Measurements from ENCODE around the gene CCSER2.
"Not testable (repeated sequence)": the region's sequence is repeated elsewhere in the genome, so short reads cannot be mapped to it uniquely, and the experiment has no call there.

CCSER2 gene

DNA sequence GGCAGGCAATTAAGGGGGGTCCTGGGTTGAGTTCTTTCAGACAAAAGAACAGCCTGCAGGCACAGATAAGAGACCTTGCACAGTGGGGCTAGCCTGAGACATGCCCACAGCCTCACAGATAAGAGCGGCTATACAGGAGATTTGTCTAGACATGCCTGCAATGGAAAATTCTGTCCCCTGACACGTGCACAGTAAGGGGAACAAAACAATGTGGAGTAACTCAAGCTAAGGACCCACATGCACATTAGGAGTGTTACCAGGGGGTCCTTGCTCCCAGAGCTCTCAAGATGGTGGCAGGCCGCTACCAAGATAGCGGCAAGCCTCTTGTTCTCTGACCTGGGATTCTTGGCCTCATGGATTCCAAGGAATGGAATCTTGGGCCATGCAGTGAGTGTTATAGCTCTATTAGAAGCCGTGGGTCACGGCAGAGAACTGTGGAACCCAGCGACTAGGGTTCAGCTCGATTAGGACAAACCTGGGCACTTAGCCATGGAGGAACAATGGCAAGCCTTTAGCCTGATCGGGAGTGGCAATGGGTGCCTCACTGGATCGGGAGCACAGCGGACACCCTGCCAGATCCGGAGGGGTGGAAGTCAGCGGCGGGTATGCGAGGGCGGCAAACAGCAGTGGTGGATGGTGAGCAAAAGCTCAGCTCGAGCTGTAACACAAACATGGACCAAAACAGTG lies 196.9 kb downstream of the CCSER2 start:
- FAIRE-seq: no peak

DNA sequence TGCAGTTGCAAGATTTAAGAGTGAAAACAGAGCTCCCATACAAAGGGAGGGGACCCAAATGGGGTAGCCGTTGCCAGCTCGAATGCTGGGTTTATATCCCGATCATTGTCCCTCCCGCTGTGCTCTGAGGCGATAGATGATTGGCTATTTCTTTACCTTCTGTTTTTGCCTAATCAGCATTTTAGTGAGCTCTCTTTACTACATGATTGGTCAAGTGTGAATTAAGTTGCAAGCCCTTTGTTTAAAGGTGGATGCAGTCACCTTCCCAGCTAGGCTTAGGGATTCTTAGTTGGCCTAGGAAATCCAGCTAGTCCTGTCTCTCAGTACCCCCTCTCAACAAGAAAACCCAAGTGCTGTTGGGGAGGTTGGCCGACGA lies 197.4 kb downstream of the CCSER2 start:
- FAIRE-seq: not testable (repeated sequence)

DNA sequence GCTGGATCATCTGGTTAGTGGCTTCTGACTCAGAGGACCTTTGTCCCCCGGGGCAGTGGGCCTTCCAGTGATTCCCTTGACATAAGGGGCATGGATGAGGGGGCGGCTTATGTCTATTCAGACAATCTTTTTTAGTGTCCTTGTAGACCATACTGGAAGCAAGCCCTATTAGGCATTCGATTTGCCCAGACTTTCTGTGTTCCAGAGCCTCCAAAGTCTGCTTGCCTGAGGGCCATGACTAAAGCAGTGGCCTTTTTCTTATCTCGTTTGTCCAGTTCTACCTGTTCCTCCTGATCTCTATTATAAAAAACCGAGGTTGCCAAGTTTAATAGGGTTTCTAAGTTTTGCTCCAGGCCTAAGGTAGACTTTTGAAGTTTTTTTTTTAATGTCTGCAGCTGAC lies 199.0 kb downstream of the CCSER2 start:
- FAIRE-seq: not testable (repeated sequence)

DNA sequence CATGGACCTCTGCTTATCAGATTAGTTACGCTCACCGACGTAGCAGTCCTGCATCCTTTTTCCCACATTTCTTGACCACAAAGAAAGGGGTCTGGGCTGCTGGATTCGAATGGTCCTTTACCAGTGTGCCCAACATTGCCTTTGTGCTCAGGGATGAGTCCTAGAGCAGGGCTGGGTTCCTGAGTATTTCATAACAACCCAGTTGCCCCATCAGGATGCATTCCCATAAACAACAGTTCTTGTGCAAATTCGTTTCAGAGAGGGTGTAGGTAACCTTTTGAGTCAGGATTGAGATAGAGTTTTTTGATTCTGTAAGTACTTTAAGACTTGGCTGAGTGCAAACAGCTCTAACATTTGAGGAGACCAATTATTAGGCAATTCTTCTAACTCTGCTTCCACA lies 200.1 kb downstream of the CCSER2 start:
- not testable (repeated sequence) for FAIRE-seq

DNA sequence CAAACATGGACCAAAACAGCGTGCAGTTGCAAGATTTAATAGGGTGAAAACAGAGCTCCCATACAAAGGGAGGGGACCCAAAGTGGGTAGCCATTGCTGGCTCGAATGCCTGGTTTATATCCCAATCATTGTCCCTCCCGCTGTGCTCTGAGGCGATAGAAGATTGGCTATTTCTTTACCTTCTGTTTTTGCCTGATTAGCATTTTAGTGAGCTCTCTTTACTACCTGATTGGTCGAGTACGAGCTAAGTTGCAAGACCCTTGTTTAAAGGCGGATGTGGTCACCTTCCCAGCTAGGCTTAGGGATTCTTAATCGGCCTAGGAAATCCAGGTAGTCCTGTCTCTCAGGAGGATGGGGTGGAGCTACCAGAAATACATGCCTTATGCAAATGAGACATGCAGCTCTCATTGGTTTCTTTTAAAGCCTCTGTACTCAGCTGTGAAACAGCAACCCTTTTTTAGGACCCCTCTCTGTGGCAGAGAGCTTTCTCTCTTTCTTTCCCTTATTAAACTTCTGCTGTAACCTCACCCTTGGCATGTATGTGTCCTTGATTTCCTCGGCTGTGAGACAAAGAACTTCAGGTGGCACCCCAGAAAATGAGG lies 202.4 kb downstream of the CCSER2 start:
- no peak for FAIRE-seq

DNA sequence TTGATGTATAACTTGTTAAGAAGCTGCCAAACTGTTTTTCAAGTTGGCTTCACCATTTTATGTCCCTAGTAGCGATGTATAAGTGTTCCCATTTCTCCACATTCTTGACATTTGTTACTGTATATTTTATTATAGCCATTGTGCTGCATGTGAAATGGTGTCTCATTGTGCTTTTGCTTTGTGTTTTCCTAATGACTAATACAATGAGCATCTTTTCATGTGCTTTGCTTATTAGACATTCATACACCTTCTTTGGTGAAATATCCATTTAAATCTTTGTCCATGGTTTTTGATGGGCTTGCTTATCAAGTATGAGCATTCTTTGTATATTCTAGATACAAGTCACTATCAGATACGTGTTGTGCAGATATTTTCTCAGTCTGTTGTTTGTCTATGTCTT lies 203.0 kb downstream of the CCSER2 start:
- no peak for FAIRE-seq

DNA sequence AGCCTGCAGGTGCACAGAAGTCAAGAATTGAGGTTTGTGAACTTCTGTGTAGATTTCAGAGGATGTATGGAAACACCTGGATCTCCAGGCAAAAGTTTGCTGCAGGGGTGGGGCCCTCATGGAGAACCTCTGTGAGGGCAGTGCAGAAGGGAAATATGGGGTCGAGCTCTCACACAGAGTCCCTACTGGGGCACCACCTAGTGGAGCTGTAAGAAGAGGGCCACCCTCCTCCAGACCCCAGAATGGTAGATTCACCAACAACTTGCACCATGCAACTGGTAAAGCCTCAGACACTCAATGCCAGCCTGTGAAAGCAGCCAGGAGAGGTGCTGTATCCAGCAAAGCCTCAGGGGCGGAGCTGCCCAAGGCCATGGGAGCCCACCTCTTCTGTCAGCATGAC lies 205.8 kb downstream of the CCSER2 start:
- FAIRE-seq: no peak

DNA sequence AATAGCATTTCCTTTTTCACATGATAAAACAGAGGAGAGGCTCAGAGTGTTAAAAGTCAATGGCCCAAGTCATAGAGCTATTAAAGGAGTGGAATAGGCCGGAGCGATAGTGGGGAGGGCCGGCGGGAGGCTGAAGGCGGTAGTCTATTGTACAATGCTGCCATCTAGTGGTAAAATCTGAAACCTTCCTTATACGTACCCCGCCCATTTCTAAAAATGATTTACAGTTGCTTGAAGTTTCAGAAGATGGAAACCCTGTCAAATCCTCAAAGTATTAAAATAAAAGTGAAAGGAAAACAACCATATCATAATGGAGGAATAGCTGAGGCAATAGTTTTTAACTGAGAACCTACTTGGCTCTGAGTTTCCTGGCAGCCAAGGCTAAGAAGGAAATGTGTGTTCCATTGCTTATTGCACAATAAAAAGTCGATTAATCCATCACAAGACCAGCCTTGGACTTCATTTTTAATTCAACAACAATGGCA lies 209.1 kb downstream of the CCSER2 start:
- peak; percentile 63 for FAIRE-seq

DNA sequence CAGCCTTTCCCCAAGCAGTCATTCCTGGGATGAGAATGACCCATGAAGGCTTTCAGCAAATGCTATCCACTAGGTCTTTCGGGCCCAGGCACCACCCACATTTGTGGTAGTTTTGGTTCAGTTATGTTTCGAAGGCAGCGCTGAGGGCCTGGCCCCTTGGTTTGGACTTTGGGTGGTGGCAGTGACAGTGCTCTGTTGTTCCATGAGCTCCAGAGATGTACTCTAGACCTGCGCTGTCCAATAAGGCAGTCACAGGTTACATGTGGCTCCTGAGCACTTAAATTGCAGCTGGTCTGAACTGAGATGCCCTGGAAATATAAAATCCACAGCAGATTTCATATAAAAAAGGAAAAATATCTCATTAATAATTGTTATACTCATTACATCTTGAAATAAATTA lies 209.6 kb downstream of the CCSER2 start:
- FAIRE-seq: no peak

DNA sequence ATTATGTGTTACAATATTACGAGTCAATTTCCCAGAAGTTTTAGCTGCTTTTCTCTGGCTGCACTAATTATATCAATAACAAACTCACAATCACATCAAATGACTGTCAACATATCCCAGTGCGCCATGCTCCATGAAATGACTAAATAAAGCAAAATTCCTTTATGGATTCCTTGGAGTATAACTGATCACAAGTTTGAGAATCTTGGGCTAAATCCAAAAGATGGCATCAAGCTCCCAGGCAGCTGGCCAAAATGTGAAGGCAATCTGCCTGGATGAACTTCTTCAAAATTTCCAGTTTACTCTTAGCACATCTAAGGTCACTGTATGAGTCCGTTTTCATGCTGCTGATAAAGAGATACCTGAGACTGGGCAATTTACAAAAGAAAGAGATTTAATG lies 210.8 kb downstream of the CCSER2 start:
- FAIRE-seq: no peak

DNA sequence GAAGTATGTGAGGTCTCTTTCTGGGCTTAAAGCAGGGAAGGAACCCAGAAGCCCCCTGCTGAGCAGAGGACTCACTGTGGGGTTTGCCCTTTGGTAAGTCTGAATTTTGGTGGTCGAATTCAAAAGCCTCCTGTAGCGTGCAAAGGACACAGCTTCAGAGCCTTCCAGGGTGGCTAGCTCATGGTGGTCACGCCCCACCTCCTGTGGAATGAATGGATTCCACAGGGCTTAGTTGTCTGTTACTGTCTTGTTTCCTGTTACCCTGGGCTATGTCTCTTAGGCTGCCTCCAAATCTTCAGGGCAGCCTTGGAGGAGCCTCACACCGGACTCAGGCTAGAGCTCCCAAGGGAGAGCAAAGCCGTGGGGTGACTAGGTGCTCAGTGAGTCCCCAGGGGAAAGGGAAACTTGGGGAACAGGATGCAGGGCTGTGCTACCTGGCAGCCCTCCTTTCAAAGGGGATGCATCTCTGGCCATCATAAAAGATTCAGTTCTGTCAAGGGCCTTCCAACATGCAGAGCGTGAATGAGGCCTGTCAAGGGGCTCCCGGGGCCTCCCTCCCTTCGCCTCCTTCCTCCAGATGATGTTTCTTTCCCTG lies 211.7 kb downstream of the CCSER2 start:
- no peak for FAIRE-seq

DNA sequence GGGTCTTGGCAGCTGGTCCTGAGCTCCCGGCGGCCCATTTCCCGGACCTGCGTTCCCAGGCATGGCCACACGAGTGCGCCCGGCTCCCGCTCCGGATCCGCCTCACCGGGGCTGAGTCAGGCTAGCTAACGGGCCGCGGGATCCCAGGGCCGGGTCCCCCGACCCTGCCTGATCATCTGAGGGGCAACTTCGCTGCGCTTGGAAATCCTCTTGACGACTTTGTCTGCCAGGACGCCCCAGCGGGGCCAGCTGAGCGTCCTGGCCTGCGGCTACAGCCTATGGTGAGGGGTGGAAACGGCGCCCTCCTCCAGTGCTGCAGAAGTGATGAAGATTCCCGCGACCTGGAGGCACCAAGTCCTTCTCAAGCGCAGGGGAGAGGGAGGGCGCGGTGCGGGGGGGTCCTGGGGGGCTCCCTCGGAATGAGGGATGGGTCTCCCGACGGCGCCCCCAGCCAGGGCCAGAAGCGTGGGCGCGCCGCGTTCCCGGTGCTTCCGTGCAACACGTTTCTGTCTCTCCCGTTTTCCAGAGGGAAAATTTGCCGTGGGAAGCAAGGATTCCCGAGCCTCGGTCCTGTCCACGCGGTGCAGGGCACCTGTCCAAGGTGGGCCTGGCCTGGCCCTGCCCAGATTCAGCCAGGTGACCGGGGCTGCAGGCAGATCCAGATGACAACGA lies 212.4 kb downstream of the CCSER2 start:
- no peak for FAIRE-seq

DNA sequence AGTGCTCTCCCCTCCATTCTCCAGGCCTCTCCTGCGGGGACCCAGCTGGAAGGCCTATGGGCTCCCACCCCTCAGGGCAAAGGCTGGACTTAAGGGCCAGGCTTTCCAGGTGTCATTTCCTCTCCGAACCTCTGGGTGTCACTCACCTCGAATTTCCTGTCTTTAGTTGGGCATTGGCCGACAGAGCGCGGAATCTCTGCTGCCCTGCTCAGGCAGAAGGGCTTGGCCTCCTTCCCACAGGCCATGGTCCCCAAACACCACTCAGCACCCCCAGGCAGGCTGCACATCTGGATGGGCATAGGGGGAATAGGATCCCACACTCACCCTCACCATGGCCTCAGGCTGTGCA lies 212.9 kb downstream of the CCSER2 start:
- FAIRE-seq: no peak

DNA sequence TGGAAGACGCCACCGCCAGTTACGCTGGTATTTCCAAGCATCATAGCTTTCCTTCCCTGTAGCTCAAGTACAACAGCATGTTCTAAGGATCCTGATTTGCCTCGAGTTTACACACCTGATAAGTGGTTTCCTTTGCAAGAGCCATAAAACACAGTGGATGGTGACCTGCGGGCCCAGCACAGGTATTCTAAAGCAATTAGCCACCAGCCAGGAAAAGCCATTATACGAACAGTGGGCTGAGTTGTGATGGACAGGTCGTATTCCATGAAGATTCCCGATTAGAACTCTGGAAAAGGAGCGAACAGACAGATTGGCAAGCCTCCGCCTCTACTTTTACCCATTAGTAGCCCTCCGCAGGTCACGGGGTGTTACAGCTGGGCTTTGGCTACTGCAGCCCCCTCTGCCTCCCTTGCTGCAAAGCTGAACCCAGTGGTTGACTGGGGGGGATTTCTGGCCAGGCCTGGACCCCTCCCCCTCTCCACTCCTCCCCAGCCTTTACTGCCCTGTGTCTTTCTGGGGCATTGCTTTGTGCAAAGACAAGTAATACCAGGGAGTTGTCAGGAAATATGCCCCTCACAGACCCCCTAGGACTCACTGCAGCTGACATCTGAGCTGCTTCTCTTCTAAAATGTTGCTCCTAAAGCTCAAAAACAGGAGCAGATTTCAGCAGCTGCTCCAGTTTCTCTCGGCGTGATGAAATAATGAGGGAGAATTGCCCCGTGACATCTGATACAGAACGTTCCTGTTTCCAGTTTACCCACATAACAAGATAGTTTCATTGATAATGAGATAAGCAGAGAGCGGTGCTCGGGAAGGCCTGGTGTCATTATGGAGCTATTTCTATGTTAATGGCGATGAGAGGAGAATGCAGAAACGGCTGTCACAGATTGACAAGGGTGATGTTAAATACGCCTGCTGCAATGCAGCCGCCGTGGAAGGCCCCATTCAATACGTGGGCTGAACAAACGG lies 214.4 kb downstream of the CCSER2 start:
- FAIRE-seq: no peak

DNA sequence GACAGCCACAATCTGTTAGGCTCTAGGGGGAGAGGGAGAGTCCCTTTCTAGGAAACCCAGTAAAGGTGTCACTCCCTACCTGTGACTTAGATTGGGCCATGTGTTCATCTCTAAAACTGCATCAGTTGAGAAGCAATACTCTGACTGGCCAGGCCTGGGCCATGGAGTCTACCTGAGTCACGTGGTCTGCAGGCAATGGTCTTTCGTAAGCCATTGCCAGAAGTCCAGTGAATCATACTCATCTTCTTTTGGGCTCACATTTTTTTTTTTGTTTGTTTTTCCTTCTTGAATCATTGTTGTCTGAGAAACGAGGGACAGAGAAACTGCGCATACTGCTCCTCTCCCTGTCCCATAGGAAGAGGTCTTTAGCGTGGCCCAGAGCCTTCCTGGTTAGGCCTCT lies 215.6 kb downstream of the CCSER2 start:
- no peak for FAIRE-seq

DNA sequence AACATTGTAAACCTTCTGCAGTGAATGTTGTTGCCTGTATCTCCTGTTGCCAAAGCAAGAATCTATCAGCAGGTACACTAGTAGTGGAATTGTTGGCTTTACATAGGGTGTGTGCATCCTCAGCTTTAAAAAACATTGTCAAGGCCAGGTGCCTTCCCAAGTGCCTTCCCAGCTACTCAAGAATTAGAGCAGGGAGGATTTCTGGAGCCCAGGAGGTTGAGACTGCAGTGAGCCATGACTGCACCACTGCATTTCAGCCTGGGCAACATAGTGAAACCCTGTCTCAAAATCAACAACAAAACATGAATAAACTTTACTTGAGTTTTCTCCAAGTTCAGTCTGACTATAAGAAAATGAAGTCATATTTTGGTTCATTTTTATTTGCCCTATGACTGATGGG lies 217.3 kb downstream of the CCSER2 start:
- FAIRE-seq: no peak

DNA sequence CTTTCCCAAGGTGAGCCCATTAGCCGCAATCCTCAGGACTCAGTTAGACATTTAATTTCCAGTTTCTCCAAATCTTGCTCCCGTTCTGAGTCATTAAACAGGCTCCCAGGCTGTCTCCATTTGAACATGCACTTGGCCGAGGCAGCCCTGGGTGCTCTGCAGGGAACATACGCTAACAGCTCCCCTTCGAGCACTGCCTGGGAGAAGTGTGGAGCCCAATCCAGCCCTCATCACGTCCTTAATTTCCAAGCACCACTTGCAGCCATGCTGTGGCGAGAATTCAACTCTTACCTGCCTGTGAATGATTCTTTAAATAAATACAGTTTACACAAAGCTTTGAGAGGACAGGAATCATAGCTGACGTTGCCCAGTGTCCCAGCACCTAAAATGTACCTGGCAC lies 218.2 kb downstream of the CCSER2 start:
- FAIRE-seq: no peak

DNA sequence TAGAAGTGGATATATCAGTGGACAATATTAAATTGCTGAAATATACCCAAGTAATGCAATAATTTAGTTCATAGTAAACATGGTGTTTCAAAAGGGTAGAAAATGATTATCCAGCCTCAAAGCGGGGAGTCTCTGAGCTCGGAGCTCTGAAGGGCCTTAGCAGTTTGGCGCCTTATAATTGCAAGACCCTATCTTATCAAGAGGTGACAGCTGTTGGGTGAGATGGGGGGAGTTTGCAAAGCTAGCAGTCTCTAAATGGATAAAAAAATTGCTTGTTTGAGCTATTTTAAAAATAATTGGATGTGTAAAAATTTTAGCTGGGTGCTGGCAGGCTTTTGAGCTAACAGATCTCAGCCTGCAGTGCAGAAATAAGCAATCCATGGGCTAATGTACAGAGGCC lies 219.2 kb downstream of the CCSER2 start:
- no peak for FAIRE-seq

DNA sequence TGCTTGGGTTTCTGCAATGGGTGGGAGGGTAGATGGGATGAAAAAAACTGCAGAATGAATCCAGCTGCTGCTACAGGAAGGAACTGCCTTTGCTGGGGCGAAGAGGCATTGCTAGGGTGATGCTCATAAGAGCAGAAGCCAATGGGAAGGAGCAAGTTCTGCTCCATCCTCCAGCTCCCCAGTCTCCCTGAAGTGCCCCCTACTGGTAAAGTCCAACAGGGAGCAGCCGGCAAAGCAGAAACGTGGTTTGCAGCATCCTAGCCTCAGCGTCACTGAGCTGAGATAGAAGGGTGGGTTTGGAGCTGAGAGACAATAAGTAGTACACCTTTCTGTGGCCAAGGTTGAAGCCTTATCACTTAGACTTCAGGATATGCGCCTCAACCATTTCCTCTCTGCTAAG lies 220.5 kb downstream of the CCSER2 start:
- FAIRE-seq: no peak

DNA sequence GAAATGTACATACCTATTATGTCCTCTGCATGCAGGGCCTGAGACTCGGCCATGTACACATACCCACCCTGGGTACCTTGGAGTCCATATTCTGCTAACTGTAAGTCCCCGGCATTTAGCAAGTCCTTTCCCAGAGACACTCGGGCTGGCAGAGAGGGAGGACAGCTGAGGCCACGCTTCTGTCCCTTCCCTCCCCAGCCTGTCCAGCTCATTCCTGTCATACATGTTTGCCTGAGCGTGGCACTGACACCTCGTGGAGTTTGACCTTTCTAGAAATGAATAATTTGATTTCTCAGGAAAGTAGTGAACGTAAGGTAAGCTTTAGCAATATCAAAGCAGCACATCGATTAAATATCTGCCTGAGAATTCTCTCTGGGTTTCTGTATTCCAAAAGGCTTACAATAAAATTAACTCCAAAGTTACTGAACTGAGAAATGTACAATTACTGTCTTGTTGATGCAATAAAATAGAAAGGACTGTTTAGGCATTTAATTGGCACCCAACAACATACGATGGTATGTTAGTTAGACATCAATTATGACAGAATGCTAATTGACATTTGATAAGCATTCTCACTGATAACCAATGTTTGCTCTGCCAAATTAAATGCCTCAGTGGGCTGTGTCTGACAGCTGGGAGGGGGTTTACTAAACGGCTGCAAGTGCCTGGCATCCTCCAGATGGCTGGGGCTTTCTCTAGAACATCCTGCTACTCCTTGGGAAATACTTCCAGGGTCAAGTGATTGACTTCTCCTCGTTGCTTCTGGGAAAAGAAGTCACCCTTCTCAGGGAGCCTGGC lies 221.2 kb downstream of the CCSER2 start:
- no peak for FAIRE-seq

DNA sequence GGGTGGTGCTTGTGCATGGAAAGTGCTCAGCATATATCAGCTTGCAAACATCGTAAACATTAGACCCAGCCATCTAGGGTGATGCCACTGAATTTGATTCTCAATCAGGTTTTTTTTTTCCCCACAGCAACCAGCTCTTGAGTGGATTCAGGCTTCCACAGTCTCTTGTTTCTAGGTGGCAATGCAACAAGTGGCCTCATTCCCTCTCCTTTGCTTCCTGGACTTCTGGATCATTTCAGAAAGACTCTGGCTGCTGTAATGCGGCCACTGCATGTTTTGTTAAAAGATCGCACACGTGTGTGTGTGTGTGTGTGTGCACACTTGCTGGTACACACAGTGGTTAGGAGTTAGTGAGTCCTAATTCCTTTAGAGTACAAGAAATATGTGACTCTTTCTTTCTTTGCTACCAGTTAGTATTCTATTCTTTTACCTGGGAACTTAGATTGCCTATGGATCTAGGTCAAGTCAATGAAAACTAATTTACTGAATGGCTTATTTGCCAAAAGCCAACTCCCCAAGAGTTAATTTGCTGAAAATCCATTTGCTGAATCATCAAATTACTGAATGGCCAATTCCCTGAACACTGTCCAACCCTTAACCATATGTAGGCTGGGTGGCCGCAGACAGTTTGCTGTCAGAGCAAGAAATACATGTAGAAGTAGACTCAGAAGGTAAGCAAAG lies 222.5 kb downstream of the CCSER2 start:
- FAIRE-seq: no peak

All from endometrium (tissue), 2 donors.